ENCODE measurements around the gene DNAJC5.
"Not testable (repeated sequence)": the region's sequence is repeated elsewhere in the genome, so short reads cannot be mapped to it uniquely, and the experiment has no call there.

The DNAJC5 gene

GRCh38 chr20:63861981-63862901 lies 32.7 kb upstream of the DNAJC5 start:
- FAIRE-seq, result no peak

GRCh38 chr20:63863021-63863797 lies 31.7 kb upstream of the DNAJC5 start:
- FAIRE-seq, result no peak

- FAIRE-seq, result no peak
Measured at GRCh38 chr20:63863798-63864544, 31.0 kb upstream of the DNAJC5 start.

- no peak for FAIRE-seq
Measured at GRCh38 chr20:63864545-63864977, 30.4 kb upstream of the DNAJC5 start.

- FAIRE-seq, result peak; percentile 90
Measured at GRCh38 chr20:63864978-63865640, 29.8 kb upstream of the DNAJC5 start, which contains the start of gene TPD52L2. TPD52L2 (plus strand) TSS chr20:63865270; CDS start chr20:63865366, 96 bp downstream.

- FAIRE-seq, result not testable (repeated sequence)
Measured at GRCh38 chr20:63867042-63867441, 27.9 kb upstream of the DNAJC5 start.

- FAIRE-seq, result no peak
Measured at GRCh38 chr20:63868264-63868663, 26.7 kb upstream of the DNAJC5 start.

GRCh38 chr20:63873477-63873971 lies 21.4 kb upstream of the DNAJC5 start:
- no peak for FAIRE-seq

- FAIRE-seq, result not testable (repeated sequence)
Measured at GRCh38 chr20:63874241-63874640, 20.7 kb upstream of the DNAJC5 start.

GRCh38 chr20:63876489-63877036 lies 18.4 kb upstream of the DNAJC5 start:
- FAIRE-seq, result no peak

GRCh38 chr20:63877755-63878470 lies 17.0 kb upstream of the DNAJC5 start:
- no peak for FAIRE-seq

- FAIRE-seq, result no peak
Measured at GRCh38 chr20:63878899-63879663, 15.8 kb upstream of the DNAJC5 start.

GRCh38 chr20:63880901-63881300 lies 14.0 kb upstream of the DNAJC5 start:
- not testable (repeated sequence) for FAIRE-seq

GRCh38 chr20:63881451-63882226 lies 13.3 kb upstream of the DNAJC5 start:
- no peak for FAIRE-seq

- no peak for FAIRE-seq
Measured at GRCh38 chr20:63882257-63883200, 12.4 kb upstream of the DNAJC5 start.

- no peak for FAIRE-seq
Measured at GRCh38 chr20:63883201-63883593, 11.7 kb upstream of the DNAJC5 start.

GRCh38 chr20:63884506-63885263 lies 10.2 kb upstream of the DNAJC5 start:
- FAIRE-seq, result no peak
